Germinal center (tissue), 1 donor: ENCODE results near the gene TAF6.

Experiments used
- DNase-seq: peaks from one replicate; pipeline ENCODE4 v3.0.0; 2012; ENCODE audit warnings: mixed read lengths, low spot score

Gene TAF6

GRCh38 chr7:100093054-100093453, 26.1 kb downstream of the TAF6 start:
- DNase-seq, result no peak

DNA sequence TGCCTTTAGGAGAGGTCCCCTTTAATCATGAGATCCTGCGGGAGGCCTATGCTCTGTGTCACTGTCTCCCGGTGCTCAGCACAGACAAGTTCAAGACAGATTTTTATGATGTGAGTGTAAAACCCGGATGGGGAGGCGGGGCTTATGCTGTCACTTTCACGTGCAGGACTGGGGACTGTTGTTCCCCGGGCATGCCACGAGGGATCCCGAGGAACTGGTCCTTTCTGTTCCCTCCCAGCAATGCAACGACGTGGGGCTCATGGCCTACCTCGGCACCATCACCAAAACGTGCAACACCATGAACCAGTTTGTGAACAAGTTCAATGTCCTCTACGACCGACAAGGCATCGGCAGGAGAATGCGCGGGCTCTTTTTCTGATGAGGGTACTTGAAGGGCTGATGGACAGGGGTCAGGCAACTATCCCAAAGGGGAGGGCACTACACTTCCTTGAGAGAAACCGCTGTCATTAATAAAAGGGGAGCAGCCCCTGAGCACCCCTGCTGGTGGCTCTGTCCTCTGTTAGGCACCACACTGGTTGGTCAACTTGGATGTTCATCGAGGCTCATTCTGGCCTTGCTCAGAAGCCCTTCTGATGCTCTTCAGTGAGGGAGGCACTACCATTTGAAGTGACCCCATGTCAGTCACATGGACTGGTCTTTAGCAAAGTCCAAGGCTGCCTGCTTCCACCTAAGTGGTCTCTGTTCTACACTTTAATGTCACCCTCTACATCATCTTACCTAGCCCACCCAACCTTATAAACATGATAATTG, 27.6 kb downstream of the TAF6 start:
- DNase-seq, result no peak

DNA sequence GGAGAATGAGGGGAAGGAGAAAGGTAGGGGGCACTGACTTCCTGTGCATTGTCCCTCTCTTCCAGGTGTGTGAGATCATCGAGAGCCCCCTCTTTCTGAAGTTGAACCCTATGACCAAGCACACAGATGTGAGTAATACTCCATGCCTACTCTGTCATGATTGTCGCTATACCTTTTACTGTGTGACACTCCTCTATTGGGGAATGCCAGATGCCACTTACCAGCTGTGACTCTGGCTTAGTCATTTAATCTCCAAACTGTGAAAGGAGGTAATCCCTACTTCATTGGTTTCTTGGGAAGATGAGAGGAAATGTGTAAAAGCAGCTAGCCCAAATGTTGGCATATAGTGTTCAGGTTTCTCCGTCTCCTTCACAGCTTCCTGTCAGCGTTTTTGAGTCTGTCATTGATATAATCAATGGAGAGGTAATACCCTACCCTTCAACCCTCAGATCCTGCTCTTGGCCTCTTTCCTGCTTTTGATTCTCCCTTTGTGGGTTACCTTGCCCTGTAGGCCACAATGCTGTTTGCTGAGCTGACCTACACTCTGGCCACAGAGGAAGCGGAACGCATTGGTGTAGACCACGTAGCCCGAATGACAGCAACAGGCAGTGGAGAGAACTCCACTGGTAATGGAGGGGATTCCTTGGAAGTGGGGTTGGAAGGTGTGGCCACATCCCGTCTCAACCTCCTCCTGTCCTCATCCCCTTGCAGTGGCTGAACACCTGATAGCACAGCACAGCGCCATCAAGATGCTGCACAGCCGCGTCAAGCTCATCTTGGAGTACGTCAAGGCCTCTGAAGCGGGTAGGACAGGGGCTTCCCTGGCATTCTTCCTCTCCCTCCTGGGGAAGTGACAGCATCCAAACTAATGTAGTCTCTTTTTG, 28.4 kb downstream of the TAF6 start:
- no peak for DNase-seq

GRCh38 chr7:100089458-100090196, 29.5 kb downstream of the TAF6 start:
- DNase-seq, result no peak

GRCh38 chr7:100088621-100089457, 30.3 kb downstream of the TAF6 start, which contains the start of gene COPS6:
Gene COPS6, plus strand, starts transcription at chr7:100088969. Its CDS starts 22 bp downstream, at chr7:100088991.
- peak; percentile 87 for DNase-seq

- no peak for DNase-seq
Observed at GRCh38 chr7:100088095-100088620, 31.0 kb downstream of the TAF6 start.

DNA sequence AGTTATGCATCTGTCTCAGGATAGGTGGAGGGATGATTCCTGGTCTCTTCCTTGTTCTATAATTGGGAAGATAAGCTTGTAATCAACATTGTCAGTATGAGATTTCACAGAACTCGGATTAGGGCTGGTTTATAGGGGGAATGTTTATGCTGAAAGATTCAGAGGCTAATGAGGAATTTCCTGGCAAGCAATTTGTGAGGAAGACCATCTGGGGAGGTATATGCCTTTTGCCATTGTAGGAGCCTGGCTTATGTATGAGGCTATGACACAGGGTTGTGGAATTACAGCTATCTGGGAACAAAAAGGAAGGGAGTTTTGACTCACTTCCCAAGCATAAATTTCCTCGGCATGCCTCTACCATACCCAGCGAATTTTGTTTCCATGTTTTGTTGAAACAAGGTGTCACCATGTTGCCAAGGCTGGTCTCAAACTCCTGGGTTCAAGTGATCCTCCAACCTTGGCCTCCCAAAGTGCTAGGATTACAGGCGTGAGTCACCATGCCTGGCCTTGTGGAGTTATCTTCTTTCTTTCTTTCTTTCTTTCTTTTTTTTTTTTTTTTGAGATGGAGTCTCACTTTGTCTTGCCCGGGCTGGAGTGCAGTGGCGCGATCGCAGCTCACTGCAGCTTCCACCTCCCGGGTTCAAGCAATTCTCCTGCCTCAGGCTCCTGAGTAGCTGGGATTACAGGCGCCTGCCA, 32.0 kb downstream of the TAF6 start:
- DNase-seq, result no peak

DNA sequence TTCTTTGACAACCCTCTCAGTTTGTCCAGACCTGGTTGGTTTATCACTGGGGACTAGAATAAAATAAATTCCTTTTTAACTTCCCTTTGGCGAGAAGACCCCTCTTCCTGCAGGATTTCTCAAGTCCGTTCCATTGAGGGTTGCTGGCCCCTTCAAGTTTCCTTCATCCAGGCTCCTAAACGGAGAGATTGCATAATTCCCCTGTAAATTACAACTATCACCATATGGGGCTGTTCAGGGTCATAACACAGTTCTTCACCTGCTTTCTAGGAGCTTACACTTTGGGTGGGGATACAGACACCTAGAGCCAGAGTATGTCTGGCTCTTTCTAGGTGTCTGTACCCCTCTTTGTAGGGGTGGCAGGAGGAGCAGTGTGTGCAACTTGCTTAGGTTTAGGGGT, 33.6 kb downstream of the TAF6 start:
- DNase-seq, result no peak

GRCh38 chr7:100082978-100083377, 36.2 kb downstream of the TAF6 start:
- no peak for DNase-seq

DNA sequence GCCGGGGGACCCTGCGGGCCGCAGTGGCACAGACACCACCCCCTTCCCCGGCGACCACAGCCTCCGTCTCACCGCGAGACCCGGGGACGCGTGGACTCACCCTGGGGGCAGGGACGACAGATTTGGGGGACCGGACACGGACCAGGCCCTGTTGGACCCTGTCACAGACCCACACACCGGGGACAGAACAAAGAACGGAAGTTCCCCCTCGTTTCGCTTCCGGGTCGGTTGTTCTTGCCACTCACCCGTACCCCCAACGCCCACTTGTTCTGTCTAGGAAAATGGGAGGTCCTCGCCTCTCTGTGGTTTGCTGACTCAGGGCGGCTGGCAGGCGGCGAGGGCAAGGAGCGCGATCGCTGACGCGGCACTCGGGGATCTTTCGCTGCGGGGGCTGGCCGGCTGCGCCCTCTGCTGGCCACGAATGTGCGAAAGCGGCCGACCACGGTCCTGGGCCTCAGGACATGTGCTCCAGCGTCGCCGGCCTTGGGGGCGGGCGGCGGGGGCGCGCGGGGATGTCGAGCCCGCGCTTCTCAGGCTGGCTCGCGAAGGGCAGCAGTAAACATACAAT, 37.5 kb downstream of the TAF6 start, which contains the start of gene ZNF3:
Gene ZNF3, minus strand, starts transcription at position 189 of the 568 bp plus-strand sequence. CDS start 4,366 bp downstream, outside the sequence.
- DNase-seq, result peak; percentile 92

DNA sequence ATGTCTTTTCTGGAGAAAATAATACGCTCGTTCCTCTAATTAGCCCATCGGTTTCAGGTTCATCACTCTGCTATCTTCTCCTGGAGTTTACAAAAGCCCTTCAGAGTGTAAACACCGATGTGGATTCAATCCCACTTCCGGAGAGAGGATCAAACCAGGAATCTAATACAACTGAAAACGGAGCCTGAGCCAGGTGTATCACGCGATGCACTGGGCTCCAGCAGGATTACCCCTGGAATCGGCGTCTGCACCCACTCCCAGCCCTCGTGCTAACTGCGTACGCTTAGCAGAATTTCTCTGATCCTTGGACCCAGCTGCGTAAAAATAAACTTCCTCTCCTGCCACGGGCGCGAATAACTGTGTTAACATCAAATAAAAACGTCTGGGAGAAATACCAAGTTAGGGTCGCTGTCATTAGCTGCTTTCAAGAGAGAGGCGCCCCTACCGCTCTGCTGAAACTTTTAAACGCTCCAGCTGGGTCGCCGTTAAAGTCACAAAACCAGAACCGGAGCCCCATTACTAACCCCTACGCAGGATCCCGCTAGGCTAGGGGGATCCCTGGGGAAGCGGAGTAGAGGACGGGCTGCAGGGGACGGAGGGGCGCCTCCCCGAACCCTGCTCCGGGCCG, 38.1 kb downstream of the TAF6 start:
- no peak for DNase-seq

- DNase-seq, result no peak
Observed at GRCh38 chr7:100079024-100079560, 40.1 kb downstream of the TAF6 start.

- DNase-seq, result no peak
Observed at GRCh38 chr7:100077205-100077604, 42.0 kb downstream of the TAF6 start.

GRCh38 chr7:100075418-100075817, 43.7 kb downstream of the TAF6 start:
- no peak for DNase-seq

- DNase-seq, result no peak
Observed at GRCh38 chr7:100074841-100075240, 44.3 kb downstream of the TAF6 start.

DNA sequence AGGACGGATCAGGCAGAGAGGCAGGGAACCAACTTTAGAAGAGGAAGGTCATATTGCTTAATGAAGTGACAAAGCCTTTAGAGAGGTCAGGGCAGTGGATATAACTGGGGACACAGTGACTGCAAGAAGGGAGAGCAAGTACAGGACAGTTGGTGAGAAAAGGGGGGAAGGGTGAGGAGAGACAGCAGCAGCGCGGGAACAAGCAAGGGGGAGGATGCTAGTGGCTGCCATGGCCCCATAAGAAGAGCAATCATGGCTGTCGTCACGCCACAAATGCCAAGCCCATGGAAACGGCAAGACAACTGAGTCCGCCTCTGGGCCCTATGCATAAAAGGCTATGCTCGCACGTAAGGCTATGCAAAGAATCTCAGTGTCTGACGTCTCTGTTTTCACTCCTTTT, 46.7 kb downstream of the TAF6 start:
- DNase-seq, result no peak

- DNase-seq, result no peak
Observed at GRCh38 chr7:100071018-100071723, 48.0 kb downstream of the TAF6 start.

DNA sequence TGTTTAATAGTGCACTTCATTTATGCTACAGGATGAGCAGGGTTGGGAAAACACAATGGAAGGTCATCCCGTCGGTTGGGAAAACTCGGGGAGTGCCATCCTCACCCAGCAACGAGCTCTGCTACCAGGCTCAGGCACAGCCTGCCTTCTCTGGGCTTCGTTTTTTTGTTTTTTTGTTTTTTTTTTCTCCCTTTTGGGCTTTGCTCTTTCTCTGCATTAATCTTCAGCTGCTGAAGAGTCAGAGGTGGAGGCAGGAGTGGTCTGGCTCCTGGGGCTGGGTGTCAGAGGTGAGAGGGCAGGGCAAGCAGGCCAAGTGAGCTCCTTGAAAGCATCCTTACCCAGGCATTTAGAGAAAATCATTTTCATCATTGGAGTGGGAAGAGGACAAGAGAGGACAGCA, 49.2 kb downstream of the TAF6 start:
- DNase-seq, result no peak

GRCh38 chr7:100066953-100067352, 52.2 kb downstream of the TAF6 start:
- DNase-seq, result no peak
